DND-41 (cell line): ENCODE results near the gene ARHGAP22.

Experiments used
- CTCF ChIP-seq: IDR thresholded peaks from 2 replicates; pipeline ENCODE4 v1.5.1; 2012; ENCODE audit warnings: borderline replicate concordance, low read length, moderate library complexity, mild to moderate bottlenecking; ENCODE audit not compliant: poor library complexity, severe bottlenecking; ENCODE audit errors: extremely low read depth
- EZH2 ChIP-seq: IDR thresholded peaks from 3 replicates; pipeline ENCODE4 v1.6.1; 2012; ENCODE audit warnings: borderline replicate concordance, low read depth, mild to moderate bottlenecking, moderate library complexity, low read length, inconsistent platforms; ENCODE audit not compliant: severe bottlenecking

- no peak for TF ChIP-seq CTCF
- TF ChIP-seq EZH2: no peak
These were observed 80.8 kb downstream of the ARHGAP22 start for GRCh38 chr10:48523820-48524758.
